IPS-18c (cell line): ENCODE measurements around the gene APOL3.
"Not testable (repeated sequence)": the region's sequence is repeated elsewhere in the genome, so short reads cannot be mapped to it uniquely, and the experiment has no call there.

ENCODE experiments used
- H3K4me3 ChIP-seq: 2 replicates; pipeline ENCODE4 v1.7.0; 2013; ENCODE audit warnings: low read depth, mild to moderate bottlenecking, low read length, moderate library complexity; ENCODE audit not compliant: insufficient read depth
- H3K9me3 ChIP-seq: one replicate; pipeline ENCODE4 v1.6.1; 2013; ENCODE audit warnings: mild to moderate bottlenecking, low read length, moderate library complexity; ENCODE audit not compliant: control insufficient read depth, insufficient read depth

Gene APOL3

GRCh38 chr22:36125434-36125833 is 35.1 kb downstream of the APOL3 start:
- Histone ChIP-seq H3K9me3 (no peaks in the 10 kb centered on the region), H3K4me3 (no peak overlapping the region)

- H3K9me3 ChIP-seq = no peaks in the 10 kb centered on the region
- H3K4me3 ChIP-seq = no peak overlapping the region
Measured at GRCh38 chr22:36124666-36125065, 35.9 kb downstream of the APOL3 start.

GRCh38 chr22:36123673-36124630 is 36.6 kb downstream of the APOL3 start:
- Histone ChIP-seq H3K4me3 (no peak overlapping the region), H3K9me3 (no peaks in the 10 kb centered on the region)

GRCh38 chr22:36120621-36121351 is 39.8 kb downstream of the APOL3 start:
- H3K4me3 ChIP-seq, H3K9me3 ChIP-seq: not testable (repeated sequence)

DNA sequence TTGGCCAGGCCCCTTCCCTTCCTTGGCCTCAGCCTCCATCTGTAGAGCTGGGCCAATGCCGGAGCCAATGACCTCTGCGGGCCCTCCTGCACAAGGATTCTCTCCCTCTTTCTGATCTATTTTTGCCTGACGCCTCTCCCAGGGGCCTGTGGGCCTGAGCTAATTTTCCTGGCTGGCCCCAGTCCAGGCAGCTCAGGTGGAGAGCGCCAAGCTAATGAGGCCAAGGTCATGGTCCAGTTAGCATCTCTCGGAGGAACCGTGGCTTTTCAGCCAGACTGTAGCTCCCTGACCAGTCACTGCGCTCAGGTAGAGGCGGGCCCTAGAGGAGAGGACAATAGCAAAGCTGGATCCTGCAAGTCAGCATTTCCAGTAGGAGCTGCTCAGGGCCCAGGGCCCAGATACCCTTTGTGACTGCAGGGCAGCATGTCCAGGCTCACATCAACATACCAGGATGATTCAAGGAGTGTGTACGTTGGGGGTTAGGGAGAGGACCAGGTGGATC is 43.5 kb downstream of the APOL3 start:
- Histone ChIP-seq H3K9me3 (no peaks in the 10 kb centered on the region), H3K4me3 (no peak overlapping the region)

GRCh38 chr22:36116127-36116526 is 44.4 kb downstream of the APOL3 start:
- Histone ChIP-seq H3K9me3 (no peaks in the 10 kb centered on the region), H3K4me3 (no peak overlapping the region)

DNA sequence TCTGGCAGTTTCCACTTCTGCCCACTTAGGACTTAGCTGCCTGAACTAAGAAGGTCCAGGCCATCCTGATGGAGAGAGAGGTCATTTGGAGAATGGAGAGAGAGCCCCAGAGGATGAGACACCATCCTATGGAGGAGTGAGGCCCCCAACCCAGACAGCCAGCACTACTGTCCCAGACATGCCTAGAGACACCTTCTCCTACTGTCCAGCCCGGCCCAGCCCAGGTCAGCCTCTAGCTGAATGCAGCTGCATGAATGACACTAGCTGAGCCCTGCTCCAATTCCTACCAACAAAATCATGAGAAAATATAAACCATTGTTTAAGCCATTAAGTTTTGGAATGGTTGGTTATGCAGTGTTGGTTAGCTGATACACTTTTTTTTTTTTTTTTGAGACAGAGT is 47.4 kb downstream of the APOL3 start:
- no peaks in the 10 kb centered on the region for H3K9me3 ChIP-seq
- H3K4me3 ChIP-seq = no peak overlapping the region

GRCh38 chr22:36111316-36111715 is 49.2 kb downstream of the APOL3 start:
- no peak overlapping the region for H3K4me3 ChIP-seq
- no peaks in the 10 kb centered on the region for H3K9me3 ChIP-seq

GRCh38 chr22:36110306-36110881 is 50.2 kb downstream of the APOL3 start:
- Histone ChIP-seq H3K9me3 (no peaks in the 10 kb centered on the region), H3K4me3 (no peak overlapping the region)

DNA sequence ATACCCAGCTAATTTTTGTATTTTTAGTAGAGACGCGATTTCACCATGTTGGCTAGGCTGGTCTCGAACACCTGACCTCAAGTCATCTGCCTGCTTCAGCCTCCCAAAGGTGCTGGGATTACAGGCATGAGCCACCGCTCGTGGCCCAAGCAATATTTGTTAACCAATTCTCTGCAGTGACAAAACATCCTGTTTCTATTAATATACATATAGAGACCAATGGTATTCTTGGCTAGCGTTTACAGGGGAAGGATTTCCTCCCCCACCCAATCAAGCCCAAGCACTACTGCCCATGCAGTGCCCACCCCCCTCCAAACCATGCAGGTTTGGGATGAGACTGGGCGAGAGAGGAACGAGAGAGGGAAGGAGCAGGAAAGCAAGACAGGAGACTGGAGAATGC is 53.1 kb downstream of the APOL3 start:
- no peak overlapping the region for H3K4me3 ChIP-seq
- no peaks in the 10 kb centered on the region for H3K9me3 ChIP-seq

DNA sequence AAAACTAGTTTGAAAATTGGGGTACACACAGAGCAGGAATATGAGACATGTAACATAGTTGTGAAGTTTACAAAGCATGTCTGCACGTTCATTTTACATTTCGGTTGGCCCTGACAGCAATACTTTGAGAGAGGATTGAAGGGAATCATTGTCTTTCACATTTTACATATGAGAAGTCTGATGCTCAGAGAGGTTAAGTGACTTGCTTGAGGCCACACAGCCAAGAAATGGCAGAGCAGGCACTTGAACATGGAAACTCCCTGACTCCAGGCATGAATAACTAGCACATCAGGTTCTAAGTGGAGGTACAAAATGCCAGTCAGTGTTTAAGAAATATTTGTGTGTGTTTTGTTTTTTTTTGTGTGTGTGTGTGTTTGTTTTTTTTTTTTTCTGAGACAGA is 53.6 kb downstream of the APOL3 start:
- Histone ChIP-seq H3K9me3 (no peaks in the 10 kb centered on the region), H3K4me3 (no peak overlapping the region)

GRCh38 chr22:36104988-36105387 is 55.6 kb downstream of the APOL3 start:
- no peaks in the 10 kb centered on the region for H3K9me3 ChIP-seq
- no peak overlapping the region for H3K4me3 ChIP-seq

- Histone ChIP-seq H3K9me3 (no peaks in the 10 kb centered on the region), H3K4me3 (no peak overlapping the region)
Measured at GRCh38 chr22:36104435-36104834, 56.1 kb downstream of the APOL3 start.

DNA sequence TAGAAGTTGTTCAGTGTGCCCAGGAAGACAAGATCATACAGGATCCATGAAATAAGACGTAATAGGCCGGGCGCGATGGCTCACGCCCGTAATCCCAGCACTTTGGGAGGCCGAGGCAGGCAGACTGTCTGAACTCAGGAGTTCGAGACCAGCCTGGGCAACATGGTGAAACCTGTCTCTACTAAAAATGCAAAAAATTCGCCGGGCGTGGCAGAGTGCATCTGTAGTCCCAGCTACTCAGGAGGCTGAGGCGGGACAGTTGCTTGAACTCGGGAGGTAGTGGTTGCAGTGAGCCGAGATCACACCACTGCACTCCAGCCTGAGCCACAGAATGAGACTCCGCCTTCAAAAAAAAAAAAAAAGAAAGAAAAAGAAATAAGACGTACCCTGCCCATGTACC is 56.7 kb downstream of the APOL3 start:
- H3K4me3 ChIP-seq = no peak overlapping the region
- no peaks in the 10 kb centered on the region for H3K9me3 ChIP-seq

DNA sequence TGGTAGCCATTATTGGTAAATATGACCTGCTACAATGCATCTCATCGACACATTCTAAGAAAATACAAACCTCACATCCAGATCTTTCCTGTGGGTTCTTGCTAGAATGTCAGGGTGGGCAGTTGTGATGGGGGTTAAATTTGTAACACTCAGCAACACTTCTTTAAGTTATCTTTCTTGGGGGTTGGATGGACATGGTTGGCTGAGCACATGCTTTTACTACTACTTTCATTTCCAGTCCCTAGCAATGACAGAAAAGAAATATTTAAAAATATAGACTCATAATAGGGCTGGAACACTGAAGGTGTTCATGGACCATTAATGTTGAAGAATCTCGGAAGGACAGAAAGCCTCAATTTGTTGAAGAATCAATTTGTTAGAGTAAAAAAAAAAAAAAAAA is 57.6 kb downstream of the APOL3 start:
- no peak overlapping the region for H3K4me3 ChIP-seq
- no peaks in the 10 kb centered on the region for H3K9me3 ChIP-seq

DNA sequence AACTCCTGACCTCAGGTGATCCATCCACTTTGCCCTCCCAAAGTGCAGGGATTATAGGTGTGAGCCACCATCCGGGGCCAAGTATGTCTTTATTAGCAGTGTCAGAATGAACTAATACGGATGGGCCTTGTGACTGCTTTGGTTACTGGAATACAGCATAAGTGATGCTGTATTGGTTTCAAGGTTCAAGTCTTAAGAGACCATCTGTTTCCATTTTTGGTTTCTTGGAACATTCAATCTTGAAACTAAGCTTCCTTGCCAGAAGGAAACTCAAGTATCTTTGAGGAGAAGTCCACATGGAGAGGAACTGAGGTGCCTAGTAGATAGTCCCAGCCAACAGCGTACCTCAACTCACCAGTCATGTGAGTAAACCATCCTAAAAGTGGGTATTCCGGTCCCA is 58.8 kb downstream of the APOL3 start:
- H3K4me3 ChIP-seq = no peak overlapping the region
- no peaks in the 10 kb centered on the region for H3K9me3 ChIP-seq

GRCh38 chr22:36100908-36101307 is 59.6 kb downstream of the APOL3 start:
- H3K9me3 ChIP-seq, H3K4me3 ChIP-seq: not testable (repeated sequence)
